CD14-positive monocyte (primary cell): ENCODE results near the gene ARHGAP9. TPM values are rescaled to one million over a fixed set of nuclear protein-coding genes. Genes with fewer than 3 reads are reported as not detected.
"Not testable (repeated sequence)": the region's sequence is repeated elsewhere in the genome, so short reads cannot be mapped to it uniquely, and the experiment has no call there.

Experiments used
- DNase-seq, 3 donors: peaks; one replicate each; pipeline ENCODE4 v3.0.0-alpha.2; 2011 to 2022
- H2AFZ ChIP-seq: 2 replicates; pipeline ENCODE4 v1.6.0; 2012; ENCODE audit warnings: mild to moderate bottlenecking, low read depth, low read length, inconsistent platforms; ENCODE audit not compliant: insufficient read depth, poor library complexity, severe bottlenecking
- H3K27ac ChIP-seq, 2 donors: 1 replicate in 1 of 2; 2 replicates in 1 of 2; pipeline ENCODE4 v1.5.1; 2012 to 2013; ENCODE audit warnings: low read length in 2 of 2, control low read depth in 1 of 2, inconsistent platforms in 1 of 2, low read depth in 1 of 2, mild to moderate bottlenecking in 1 of 2
- H3K27me3 ChIP-seq, 2 donors: one replicate each; pipeline versions ENCODE4 v1.6.0 to v1.6.1; 2011 to 2013; ENCODE audit warnings: low read length in 2 of 2; ENCODE audit not compliant: control insufficient read depth in 2 of 2, insufficient read depth in 2 of 2
- H3K36me3 ChIP-seq, 2 donors: replicated peaks in 1 of 2; 1 replicate in 1 of 2; 2 replicates in 1 of 2; pipeline versions ENCODE4 v1.5.1 to v1.6.1; 2012 to 2013; ENCODE audit warnings: low read length in 2 of 2, control low read depth in 1 of 2, inconsistent platforms in 1 of 2, mild to moderate bottlenecking in 1 of 2; ENCODE audit not compliant: insufficient read depth in 2 of 2, control insufficient read depth in 1 of 2
- H3K4me1 ChIP-seq, 2 donors: 1 replicate in 1 of 2; 2 replicates in 1 of 2; pipeline versions ENCODE4 v1.5.1 to v1.6.1; 2012 to 2013; ENCODE audit warnings: low read length in 2 of 2, control low read depth in 1 of 2, inconsistent platforms in 1 of 2, mild to moderate bottlenecking in 1 of 2, moderate library complexity in 1 of 2; ENCODE audit not compliant: insufficient read depth in 2 of 2, control insufficient read depth in 1 of 2
- H3K4me2 ChIP-seq: replicated peaks from 2 replicates; pipeline ENCODE3; 2012; ENCODE audit warnings: low read length, moderate library complexity, mild to moderate bottlenecking; ENCODE audit not compliant: poor library complexity, severe bottlenecking; ENCODE audit errors: extremely low read depth
- H3K4me3 ChIP-seq, 3 experiments: fragments of 200-600 bp in 1 of 3; sonication (generic) in 1 of 3; replicated peaks in 1 of 3; 1 replicate in 2 of 3; 2 replicates in 1 of 3; pipeline ENCODE4 v1.5.1; 2011 to 2013; ENCODE audit warnings: low read length in 3 of 3, mild to moderate bottlenecking in 3 of 3, control low read depth in 2 of 3, low read depth in 2 of 3, inconsistent platforms in 1 of 3, moderate library complexity in 1 of 3
- H3K79me2 ChIP-seq: 2 replicates; pipeline ENCODE4 v1.6.0; 2012; ENCODE audit warnings: mild to moderate bottlenecking, control low read depth, inconsistent platforms, low read length, moderate library complexity; ENCODE audit not compliant: insufficient read depth
- H3K9ac ChIP-seq: 2 replicates; pipeline ENCODE4 v1.6.0; 2017; ENCODE audit warnings: low read length, mild to moderate bottlenecking; ENCODE audit not compliant: insufficient read depth, poor library complexity, severe bottlenecking
- H3K9me3 ChIP-seq, 2 donors: replicated peaks in 1 of 2; 1 replicate in 1 of 2; 2 replicates in 1 of 2; pipeline versions ENCODE4 v1.5.1 to v1.6.1; 2012 to 2013; ENCODE audit warnings: low read length in 2 of 2, control low read depth in 1 of 2; ENCODE audit not compliant: control insufficient read depth in 1 of 2, insufficient read depth in 1 of 2
- H4K20me1 ChIP-seq: 2 replicates; pipeline ENCODE4 v1.6.0; 2012; ENCODE audit warnings: mild to moderate bottlenecking, low read length, control low read depth, moderate library complexity; ENCODE audit not compliant: insufficient read depth
- H3K27ac Mint-ChIP-seq, 7 donors: one replicate each; pipeline ENCODE4 v1.8.0; 2020; ENCODE audit warnings: mild to moderate bottlenecking in 7 of 7, mixed read lengths in 7 of 7, moderate library complexity in 6 of 7, inconsistent platforms in 2 of 7
- H3K27me3 Mint-ChIP-seq, 3 donors: one replicate each; pipeline ENCODE4 v1.8.0; 2021 to 2022; ENCODE audit warnings: low read depth in 3 of 3, mild to moderate bottlenecking in 3 of 3, mixed read lengths in 3 of 3, moderate library complexity in 3 of 3, inconsistent platforms in 1 of 3
- H3K36me3 Mint-ChIP-seq, 2 donors: one replicate each; pipeline ENCODE4 v1.8.0; 2020; ENCODE audit warnings: mixed read lengths in 2 of 2, inconsistent platforms in 1 of 2, mild to moderate bottlenecking in 1 of 2
- H3K4me1 Mint-ChIP-seq: one replicate; pipeline ENCODE4 v1.8.0; 2020; ENCODE audit warnings: mild to moderate bottlenecking, mixed read lengths
- H3K4me3 Mint-ChIP-seq, 2 donors: one replicate each; pipeline ENCODE4 v1.8.0; 2020; ENCODE audit warnings: mild to moderate bottlenecking in 2 of 2, mixed read lengths in 2 of 2, moderate library complexity in 1 of 2
- H3K9me3 Mint-ChIP-seq, 7 donors: one replicate each; pipeline ENCODE4 v1.8.0; 2020 to 2022; ENCODE audit warnings: mixed read lengths in 7 of 7, mild to moderate bottlenecking in 6 of 7, moderate library complexity in 6 of 7, inconsistent platforms in 2 of 7
- CTCF ChIP-seq: fragments of 200-600 bp; IDR thresholded peaks from one replicate; pipeline ENCODE4 v1.8.0; 2022; ENCODE audit warnings: antibody characterized with exemption, mild to moderate bottlenecking
- WGBS: methylation state at CpG from one replicate; pipeline ENCODE4 v1.1.5; 2013; ENCODE audit warnings: missing lambda C conversion rate; ENCODE audit not compliant: insufficient coverage; 5-methylcytosine and 5-hydroxymethylcytosine counted together
- intact Hi-C, 2 donors: fragments of 100-400 bp; cut with micrococcal nuclease; formaldehyde crosslinking; loops; one replicate each; pipeline versions ENCODE4 v1.15.0 to v1.15.1; 2023
- polyA plus RNA-seq, 3 donors: library from polyadenylated mRNA; depleted of rRNA in 1 of 3; unstranded in 2 of 3; stranded (reverse) in 1 of 3; fragments of 300-500 nt in 2 of 3; fragments of >200 nt in 1 of 3; fragmentation: Illumina TruSeq in 2 of 3; gene quantifications; 1 replicate in 2 of 3; 2 replicates in 1 of 3; pipeline ENCODE4 v1.2.3, GENCODE V29; 2012 to 2021

Gene ARHGAP9
- polyA plus RNA-seq, 3 donors, result 211 to 581 (median 213) TPM

- peaks cover 65 to 79% of the 10 kb centered on the region in 2 donors for H3K36me3 ChIP-seq
- Mint-ChIP-seq H3K4me1 (peaks cover under 1% of the 10 kb centered on the region), H3K36me3 (peaks cover 73 to 86% of the 10 kb centered on the region in 2 donors), H3K4me3 (no peak overlapping the region), H3K9me3 (peaks cover 0 to 1% (median 0%) of the 10 kb centered on the region in 7 donors), H3K27me3 (no peaks in the 10 kb centered on the region), H3K27ac (peak overlapping the region in 2 of 7 donors; percentile 25 to 81)
- H3K4me1 ChIP-seq, result no peaks in the 10 kb centered on the region
- intact Hi-C loops, result no loop called here
- no peak overlapping the region for H3K4me2 ChIP-seq
- no peak overlapping the region for H3K9ac ChIP-seq
- WGBS, result 100% methylated on average over 3 of the region's 7 CpGs
- no peak overlapping the region for H2AFZ ChIP-seq
- no peaks in the 10 kb centered on the region for H3K27me3 ChIP-seq
- no peak for DNase-seq
- H3K4me3 ChIP-seq, result no peak overlapping the region
- no peaks in the 10 kb centered on the region for H3K9me3 ChIP-seq
- no peak overlapping the region for H3K27ac ChIP-seq
- peaks cover 23% of the 10 kb centered on the region for H4K20me1 ChIP-seq
- TF ChIP-seq CTCF, result no peak
- peaks cover 5% of the 10 kb centered on the region for H3K79me2 ChIP-seq
Measured at GRCh38 chr12:57511588-57512325, 32.1 kb upstream of the ARHGAP9 start.

GRCh38 chr12:57511161-57511560, 31.5 kb upstream of the ARHGAP9 start:
- peak overlapping the region in 1 of 7 donors; percentile 26 for H3K27ac Mint-ChIP-seq
- intact Hi-C loops, result no loop called here

GRCh38 chr12:57507796-57508195, 28.1 kb upstream of the ARHGAP9 start:
- DNase-seq, H3K9ac ChIP-seq, H2AFZ ChIP-seq, H3K4me3 ChIP-seq, H3K27me3 Mint-ChIP-seq, H3K4me2 ChIP-seq, H3K27me3 ChIP-seq, H3K4me3 Mint-ChIP-seq, H4K20me1 ChIP-seq, H3K79me2 ChIP-seq, H3K9me3 ChIP-seq, H3K4me1 ChIP-seq, H3K27ac ChIP-seq, H3K4me1 Mint-ChIP-seq, H3K9me3 Mint-ChIP-seq, intact Hi-C loops: not testable (repeated sequence)
- no CpG with 5 or more reads among the region's 28 CpGs for WGBS
- peaks cover 73 to 86% of the 10 kb centered on the region in 2 donors for H3K36me3 Mint-ChIP-seq
- H3K36me3 ChIP-seq, result peaks cover 65 to 81% of the 10 kb centered on the region in 2 donors
- H3K27ac Mint-ChIP-seq, result peak overlapping the region in 1 of 7 donors; percentile 66

More at GRCh38 chr12:57511161-57511560, 31.5 kb upstream of the ARHGAP9 start:
- Mint-ChIP-seq H3K9me3 (peaks cover 0 to 1% (median 0%) of the 10 kb centered on the region in 7 donors), H3K27me3 (no peaks in the 10 kb centered on the region), H3K4me1 (no peaks in the 10 kb centered on the region), H3K4me3 (no peak overlapping the region), H3K36me3 (peaks cover 71 to 86% of the 10 kb centered on the region in 2 donors)
- no peak overlapping the region for H3K4me3 ChIP-seq
- WGBS, result 100% methylated on average over 4 of the region's 4 CpGs
- no peaks in the 10 kb centered on the region for H3K79me2 ChIP-seq
- no peak overlapping the region for H3K27ac ChIP-seq
- no peak for DNase-seq
- H3K4me2 ChIP-seq, result no peak overlapping the region
- H3K9ac ChIP-seq, result no peak overlapping the region
- peaks cover 64 to 79% of the 10 kb centered on the region in 2 donors for H3K36me3 ChIP-seq
- H3K4me1 ChIP-seq, result no peaks in the 10 kb centered on the region
- peaks cover 17% of the 10 kb centered on the region for H4K20me1 ChIP-seq
- H2AFZ ChIP-seq, result no peak overlapping the region
- H3K27me3 ChIP-seq, result no peaks in the 10 kb centered on the region
- TF ChIP-seq CTCF, result no peak
- no peaks in the 10 kb centered on the region for H3K9me3 ChIP-seq
